Loucy (cell line): ENCODE data around the gene TBC1D2B.

Experiments used
- CTCF ChIP-seq: fragments of 200-600 bp; sonication (generic); conservative IDR thresholded peaks from 2 replicates; pipeline ENCODE4 v1.5.1; 2014; ENCODE audit warnings: mild to moderate bottlenecking, antibody characterized with exemption, low read length
- EZH2phosphoT487 ChIP-seq: fragments of 200-600 bp; IDR thresholded peaks from 2 replicates; pipeline ENCODE4 v1.6.1; 2018; ENCODE audit warnings: antibody characterized with exemption, mild to moderate bottlenecking, moderate library complexity, borderline replicate concordance

DNA sequence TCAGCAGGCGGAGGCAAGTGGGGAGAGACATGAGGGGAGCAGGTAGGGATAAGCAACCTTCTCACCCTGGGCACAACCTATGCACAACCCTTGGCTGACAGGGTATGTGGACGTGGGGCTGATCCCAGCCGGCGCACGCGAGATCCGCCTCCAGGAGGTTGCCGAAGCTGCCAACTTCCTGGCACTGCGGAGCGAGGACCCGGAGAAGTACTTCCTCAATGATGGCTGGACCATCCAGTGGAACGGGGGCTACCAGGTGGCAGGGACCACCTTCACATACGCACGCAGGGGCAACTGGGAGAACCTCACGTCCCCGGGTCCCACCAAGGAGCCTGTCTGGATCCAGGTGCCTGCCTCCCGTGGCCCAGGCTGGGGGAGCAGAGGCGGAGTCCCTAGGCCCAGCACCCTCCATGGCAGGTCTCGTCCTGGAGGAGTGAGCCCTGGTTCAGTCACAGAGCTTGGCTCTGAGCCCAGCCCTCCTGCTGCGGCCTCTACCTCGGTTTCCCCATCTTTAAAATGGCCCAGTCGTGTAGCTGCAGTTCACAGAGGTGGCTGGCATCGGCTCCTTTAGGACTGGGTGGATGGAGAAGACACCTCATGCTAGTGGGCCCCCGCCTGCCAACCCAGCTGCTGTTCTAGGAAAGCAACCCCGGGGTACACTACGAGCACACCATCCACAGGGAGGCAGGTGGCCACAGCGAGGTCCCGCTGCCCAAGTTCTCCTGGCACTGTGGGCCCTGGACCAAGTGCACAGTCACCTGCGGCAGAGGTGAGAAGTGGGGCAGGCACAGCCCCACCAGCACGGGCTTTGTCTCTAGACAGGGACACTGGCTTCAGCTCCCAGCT lies 96.0 kb downstream of the TBC1D2B start:
- TF ChIP-seq CTCF: no peak
- TF ChIP-seq EZH2phosphoT487: no peak
